Peyer's patch (tissue), 4 donors: ENCODE results near the gene TRIM8.

ENCODE experiments used
- CTCF ChIP-seq, 6 experiments: fragments of 450-650 bp in 4 of 6; fragments of 200-600 bp in 2 of 6; sonication (generic) in 1 of 6; IDR thresholded peaks; one replicate each; pipeline ENCODE4 v1.5.1; 2017 to 2019; ENCODE audit warnings: antibody characterized with exemption in 6 of 6, mild to moderate bottlenecking in 3 of 6, moderate library complexity in 1 of 6
- POLR2A ChIP-seq, 2 donors: fragments of 450-650 bp; IDR thresholded peaks; one replicate each; pipeline ENCODE4 v1.5.1; 2017; ENCODE audit warnings: antibody characterized with exemption in 2 of 2, mild to moderate bottlenecking in 2 of 2, moderate library complexity in 2 of 2

DNA sequence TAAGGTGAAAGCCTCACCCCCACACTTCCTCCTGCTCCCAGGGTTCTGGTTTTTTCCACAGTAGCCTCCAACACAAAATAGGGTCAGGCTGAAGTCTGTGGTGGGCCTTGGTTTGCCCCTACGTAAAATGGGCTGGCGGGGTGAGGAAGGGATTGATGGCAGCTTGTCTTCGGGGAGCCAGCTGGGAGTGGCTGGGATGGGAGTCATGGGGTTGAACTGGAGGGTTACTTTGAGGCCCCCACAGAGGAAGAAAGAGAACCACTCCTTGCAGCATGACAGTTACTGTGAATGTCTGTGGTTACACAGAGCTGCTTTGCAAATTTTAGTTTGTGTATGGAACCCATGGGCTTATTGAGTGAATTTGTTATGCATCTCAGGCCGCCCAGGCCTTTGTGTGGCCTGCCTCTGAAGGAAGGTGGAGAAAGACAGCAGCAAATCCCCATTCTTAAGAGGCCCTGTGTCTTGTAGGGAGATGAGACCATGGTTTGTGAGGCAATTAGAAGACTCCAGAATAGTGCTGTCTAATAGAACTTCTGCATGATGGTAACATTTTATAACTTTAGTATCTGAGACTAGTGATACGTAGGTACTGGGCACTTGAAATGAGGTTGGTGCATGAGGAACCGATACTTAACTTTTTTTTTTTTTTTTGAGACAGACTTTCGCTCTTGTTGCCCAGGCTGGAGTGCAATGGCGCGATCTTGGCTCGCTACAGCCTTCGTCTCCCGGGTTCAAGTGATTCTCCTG, 8.1 kb downstream of the TRIM8 start:
- TF ChIP-seq POLR2A (IDR thresholded peaks at IDR 0.05) (no peak), CTCF (IDR thresholded peaks at IDR 0.05) (no peak)
